ENCODE data around the gene SFN.
"Not testable (repeated sequence)": the region's sequence is repeated elsewhere in the genome, so short reads cannot be mapped to it uniquely, and the experiment has no call there.

SFN gene

GRCh38 chr1:26862781-26863684, at the start of gene SFN:
Gene SFN, plus strand, starts transcription at chr1:26863149. Its CDS starts 64 bp downstream, at chr1:26863213.
- peak; percentile 45 for DNase-seq (ENCODE audit: low read depth)

DNA sequence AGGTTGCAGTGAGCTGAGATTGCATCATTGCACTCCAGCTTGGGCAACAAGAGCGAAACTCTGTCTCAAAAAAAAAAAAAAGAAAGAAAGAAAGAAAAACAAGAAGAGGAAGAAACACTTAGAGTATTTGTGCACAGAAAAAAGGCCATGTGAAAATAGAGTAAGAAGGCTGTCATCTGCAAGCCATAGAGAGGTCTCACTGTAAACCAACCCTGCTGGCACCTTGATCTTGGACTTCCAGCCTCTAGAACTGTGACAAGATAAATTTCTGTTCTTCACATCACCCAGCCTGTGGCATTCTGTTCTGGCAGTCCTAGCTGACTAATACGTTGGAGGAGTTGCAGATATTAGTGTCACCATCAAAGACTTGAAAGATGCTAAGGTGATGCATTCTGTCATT, 48.6 kb upstream of the SFN start:
- no peak for DNase-seq (ENCODE audit: low read depth)

- DNase-seq (ENCODE audit: low read depth): no peak
Measured at GRCh38 chr1:26814893-26815292, 48.1 kb upstream of the SFN start.

DNA sequence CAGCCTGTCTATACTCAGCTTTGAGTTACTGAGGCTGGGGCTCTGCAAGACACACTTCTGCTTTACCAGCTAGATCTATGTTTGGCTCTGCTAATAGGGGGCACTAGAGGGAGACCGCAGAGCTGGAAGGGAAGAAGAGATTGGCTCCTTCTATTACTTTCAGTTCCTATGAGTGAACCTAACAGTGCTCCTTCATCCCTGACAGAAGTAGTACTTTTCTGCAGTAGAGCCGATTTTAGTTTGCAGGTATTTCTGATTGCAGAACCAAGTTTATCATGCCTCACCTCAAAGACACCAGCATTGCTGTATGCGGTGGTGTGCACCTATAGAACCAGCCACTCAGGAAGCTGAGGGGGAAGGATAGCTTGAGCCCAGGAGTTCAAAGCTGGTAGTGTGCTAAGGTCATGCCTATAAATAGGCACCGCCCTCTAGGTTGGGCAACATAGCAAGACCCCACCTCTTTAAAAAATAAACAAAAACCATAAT, 42.1 kb upstream of the SFN start:
- no peak for DNase-seq (ENCODE audit: low read depth)

DNA sequence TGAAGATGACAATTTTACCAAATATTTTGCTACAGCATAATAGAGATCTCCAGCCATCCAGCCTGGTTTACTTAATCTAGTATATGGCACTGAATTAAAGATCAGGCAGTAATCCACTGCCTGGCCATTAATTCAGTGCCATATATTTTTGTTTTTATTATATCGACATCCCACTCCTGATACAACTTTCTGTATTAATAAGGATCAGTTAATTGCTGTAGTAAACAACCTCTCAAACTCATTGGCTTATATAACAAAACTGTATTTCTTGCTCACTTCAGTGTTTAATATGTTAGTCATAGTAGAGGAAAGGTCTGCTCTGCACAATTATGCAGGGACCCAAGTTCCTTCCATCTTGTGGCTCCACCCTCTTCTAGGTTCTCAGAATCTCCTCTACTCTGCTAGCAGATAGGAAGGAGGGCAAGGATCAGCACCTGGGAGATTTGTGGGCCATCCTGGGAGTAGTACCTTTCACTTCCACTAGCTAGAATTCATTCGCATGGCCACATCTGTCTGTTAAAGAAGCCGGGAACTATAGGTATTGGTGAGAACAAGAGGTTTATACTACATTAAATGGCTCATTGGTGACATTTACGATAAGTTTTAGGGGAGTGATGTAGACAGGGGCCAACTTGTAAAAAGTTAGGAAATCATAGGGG, 40.1 kb upstream of the SFN start:
- DNase-seq (ENCODE audit: low read depth): peak; percentile 10

DNA sequence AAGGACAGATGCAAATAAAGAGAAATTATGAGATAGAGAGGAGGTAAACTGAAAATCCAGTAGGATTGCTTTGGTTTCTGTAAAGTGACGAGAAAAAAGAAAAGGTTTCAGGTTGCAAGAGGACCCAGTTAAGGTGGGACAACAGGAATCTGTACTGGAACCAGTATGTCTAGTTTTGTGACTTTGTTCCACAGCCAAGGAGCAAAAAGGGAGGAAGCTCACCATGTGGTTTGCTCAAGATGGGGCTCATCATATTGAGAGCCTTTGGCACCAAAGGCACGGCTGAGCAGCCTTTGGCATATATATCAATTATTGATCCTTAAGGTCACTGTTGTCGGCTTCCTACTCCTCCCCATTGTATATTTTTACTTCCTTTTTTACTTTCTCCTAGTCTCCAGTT, 38.2 kb upstream of the SFN start:
- DNase-seq (ENCODE audit: low read depth): no peak

DNA sequence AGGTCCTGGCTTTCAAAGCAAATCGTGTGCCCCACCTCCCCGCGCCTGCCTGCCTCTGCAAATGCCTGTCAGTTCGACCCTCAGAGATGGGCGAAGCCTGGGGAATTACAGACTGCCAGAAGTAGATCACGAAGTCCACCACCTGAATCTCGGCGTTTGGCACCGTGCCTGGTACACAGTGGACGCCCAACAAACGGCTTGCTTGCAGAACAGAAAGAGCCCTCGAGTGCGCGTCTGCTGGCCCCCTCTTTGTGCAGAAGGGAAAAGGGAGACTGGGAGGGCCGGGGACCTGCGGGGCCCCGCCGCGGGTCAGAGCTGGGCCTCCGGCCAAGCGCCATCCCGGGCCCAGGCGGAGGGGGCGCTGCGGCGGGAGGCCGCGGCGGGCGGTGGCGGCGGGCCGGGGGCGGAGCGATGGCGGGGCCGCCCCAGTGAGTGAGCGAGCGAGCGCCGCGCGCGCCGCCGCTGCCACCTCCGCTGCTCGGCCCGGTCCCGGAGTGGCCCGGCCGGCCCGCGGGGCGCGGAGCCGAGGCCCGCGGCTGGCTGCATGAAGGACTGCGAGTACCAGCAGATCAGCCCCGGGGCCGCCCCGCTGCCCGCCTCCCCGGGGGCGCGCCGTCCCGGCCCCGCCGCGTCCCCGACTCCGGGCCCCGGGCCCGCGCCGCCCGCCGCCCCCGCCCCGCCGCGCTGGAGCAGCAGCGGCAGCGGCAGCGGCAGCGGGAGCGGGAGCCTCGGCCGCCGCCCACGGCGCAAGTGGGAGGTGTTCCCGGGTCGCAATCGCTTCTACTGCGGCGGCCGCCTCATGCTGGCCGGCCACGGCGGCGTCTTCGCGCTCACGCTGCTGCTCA, 36.5 kb upstream of the SFN start, which contains the start of gene ZDHHC18:
ZDHHC18 (plus strand) TSS at position 428 of the 845 bp plus-strand sequence; CDS start at position 545, 117 bp downstream.
- DNase-seq (ENCODE audit: low read depth): peak; percentile 69

GRCh38 chr1:26827106-26827604, 35.8 kb upstream of the SFN start:
- no peak for DNase-seq (ENCODE audit: low read depth)

- peak; percentile 15 for DNase-seq (ENCODE audit: low read depth)
Measured at GRCh38 chr1:26827663-26828062, 35.3 kb upstream of the SFN start.

DNA sequence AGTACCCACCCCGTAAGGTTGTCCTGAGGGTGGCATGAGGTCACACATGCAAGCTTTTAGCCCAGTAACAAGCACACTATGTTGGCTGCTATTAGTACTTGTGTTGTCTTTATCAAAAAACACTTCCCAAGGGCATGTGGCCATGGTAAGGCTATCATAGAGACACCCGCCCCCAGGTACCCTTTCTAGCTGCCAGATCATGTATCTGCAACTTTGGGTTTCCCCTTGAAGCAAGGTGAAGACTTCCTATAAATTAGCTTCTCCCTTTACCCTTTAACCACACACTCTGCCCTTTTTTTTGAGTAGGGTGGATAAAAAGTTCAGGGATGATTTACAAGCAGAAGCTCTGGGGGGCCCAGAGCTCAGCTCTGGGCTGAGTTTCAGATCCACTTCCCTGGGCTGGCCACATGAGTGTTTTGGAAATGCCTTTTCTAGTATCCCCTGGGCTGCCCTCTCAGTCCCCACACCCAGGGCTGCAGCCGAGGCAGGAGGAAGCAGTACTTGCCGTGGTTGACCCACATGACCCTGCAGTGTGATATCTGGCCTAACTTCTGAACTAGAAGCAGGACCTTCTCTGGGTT, 34.4 kb upstream of the SFN start:
- no peak for DNase-seq (ENCODE audit: low read depth)

- DNase-seq (ENCODE audit: low read depth): no peak
Measured at GRCh38 chr1:26829184-26829911, 33.6 kb upstream of the SFN start.

DNA sequence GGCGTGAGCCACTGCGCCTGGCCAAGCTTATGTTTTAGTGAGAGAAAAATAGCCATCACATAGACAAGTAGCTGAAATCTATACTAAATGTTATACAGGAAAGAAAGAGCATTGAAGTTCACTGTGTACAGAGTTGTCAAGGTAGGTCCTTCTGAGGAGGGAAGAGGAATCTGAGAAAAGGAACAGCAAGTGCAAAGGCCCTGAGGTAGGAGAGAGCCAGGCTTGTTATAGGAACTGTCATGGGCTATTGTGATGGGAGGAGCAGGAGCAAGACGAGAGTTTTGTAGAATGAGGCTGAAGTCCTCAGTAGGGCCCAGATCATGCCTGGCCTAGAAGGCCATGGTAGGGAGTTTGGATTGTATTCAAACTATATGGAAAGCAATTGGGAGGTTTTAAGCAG, 31.9 kb upstream of the SFN start:
- no peak for DNase-seq (ENCODE audit: low read depth)

- no peak for DNase-seq (ENCODE audit: low read depth)
Measured at GRCh38 chr1:26831546-26832248, 31.3 kb upstream of the SFN start.

- no peak for DNase-seq (ENCODE audit: low read depth)
Measured at GRCh38 chr1:26832249-26832960, 30.5 kb upstream of the SFN start.

DNA sequence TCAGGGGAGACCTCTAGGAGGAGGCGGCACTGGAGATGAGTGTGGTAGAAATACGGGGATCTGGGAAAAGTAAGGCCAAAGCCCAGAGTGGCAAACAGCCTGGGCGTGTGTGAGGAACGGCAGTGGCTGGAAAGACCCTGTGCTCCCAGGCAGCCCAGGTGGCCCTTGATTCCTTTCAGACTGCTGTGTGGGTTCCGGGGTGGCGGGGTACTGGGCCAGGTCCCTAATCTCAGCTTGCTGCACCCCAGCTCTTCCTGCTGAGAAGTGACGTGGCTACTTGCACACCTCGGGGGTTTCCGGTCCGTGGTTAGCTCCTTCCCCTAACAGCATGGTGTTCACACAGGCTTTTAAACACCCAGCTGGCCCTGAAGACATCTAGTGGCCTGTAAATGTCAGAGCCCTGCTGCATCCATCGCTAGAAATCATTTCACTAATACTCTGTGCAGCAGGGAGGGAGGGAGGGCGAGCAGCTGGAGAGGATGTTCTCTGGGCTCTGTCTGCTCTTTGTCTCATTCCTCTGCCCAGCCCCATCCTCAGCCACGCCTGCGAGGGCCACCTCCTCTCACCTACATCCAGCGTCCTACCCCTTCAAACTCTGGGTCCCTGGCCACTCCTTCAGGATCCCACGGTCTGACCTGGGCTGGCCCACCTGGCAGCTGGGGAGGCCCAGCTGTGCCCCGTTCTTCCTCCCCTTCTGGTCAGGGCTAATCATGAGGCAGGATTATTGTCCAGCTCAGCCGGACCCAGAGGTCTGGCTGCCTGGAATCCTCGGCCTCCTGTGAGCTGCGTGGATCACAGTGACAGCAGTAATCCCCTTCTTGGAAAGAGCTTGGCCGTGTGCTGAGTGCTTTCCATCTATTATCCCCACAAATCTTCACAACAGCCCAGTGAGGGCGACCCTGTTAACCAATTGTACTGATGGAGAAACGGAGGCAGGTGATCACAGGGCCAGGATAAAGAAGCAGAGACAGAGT, 29.2 kb upstream of the SFN start:
- no peak for DNase-seq (ENCODE audit: low read depth)

GRCh38 chr1:26837665-26838064, 25.3 kb upstream of the SFN start:
- not testable (repeated sequence) for DNase-seq (ENCODE audit: low read depth)

DNA sequence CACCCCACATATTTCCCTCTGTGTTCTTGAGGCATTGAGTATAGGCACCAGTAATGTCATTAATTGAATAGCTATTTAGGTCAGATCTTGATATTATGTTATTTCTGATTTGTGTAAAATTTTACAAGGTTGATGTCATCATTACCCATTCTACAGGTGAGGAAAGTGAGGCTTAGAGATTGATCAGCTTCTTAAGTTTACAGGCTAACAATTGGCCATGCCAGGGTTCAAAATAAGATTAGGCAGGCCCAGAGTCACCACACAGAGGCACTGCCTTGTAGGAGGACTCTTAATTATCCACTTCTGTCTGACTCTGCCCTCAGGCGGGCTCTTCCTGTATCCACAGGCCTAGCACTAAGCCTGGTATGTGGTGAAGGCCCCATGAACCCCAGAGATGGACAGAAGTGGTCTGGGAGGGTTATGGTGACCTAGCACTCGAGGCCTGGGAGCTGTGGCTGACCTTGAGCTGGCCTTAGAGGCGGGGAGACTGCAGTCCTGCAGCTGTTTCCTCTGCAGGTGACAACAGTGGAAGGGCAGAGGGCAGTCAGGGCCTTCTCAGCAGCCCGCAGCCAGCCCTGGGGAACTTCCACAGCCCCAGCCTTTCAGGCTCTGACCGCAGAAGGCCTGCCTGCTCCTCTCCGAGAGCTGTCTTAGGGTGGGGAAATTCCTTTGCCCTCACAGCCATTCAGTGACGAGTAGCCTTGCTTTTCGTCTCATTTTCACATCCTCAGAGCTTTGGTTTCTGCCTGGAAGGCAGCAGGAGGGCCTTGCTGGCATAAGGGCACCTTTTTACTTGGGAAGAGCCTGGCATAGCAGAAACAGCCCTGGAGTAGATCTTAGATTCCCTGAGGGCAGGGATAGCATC, 24.2 kb upstream of the SFN start:
- DNase-seq (ENCODE audit: low read depth): no peak
